GM13977 (cell line): Measurements from ENCODE around the gene TCF7.

Experiments
- DNase-seq: peaks from one replicate; pipeline ENCODE4 v3.0.0; 2012; ENCODE audit warnings: low spot score
- CTCF ChIP-seq: IDR thresholded peaks from 2 replicates; pipeline ENCODE4 v1.5.1; 2012; ENCODE audit warnings: mild to moderate bottlenecking, control low read depth; ENCODE audit not compliant: insufficient read depth; ENCODE audit errors: extremely low read depth, missing control alignments
- in situ Hi-C: fragments of 300-500 bp; cut with MboI; formaldehyde crosslinking; loops from one replicate; pipeline ENCODE4 v1.12.0; 2022; ENCODE audit warnings: low sequenced_read_pairs, low pct_unique_long_range_greater_than_20kb, mixed read lengths, inconsistent platforms; ENCODE audit not compliant: unreplicated experiment

Gene TCF7

GRCh38 chr5:134130239-134130945 is 15.9 kb downstream of the TCF7 start:
- in situ Hi-C loops = no loop called here
- no peak for TF ChIP-seq CTCF
- DNase-seq = no peak

GRCh38 chr5:134131165-134131564 is 16.7 kb downstream of the TCF7 start:
- TF ChIP-seq CTCF = no peak
- in situ Hi-C loops = no loop called here
- no peak for DNase-seq

- in situ Hi-C loops = no loop called here
- no peak for TF ChIP-seq CTCF
Observed at GRCh38 chr5:134131578-134132350, 17.3 kb downstream of the TCF7 start.

DNA sequence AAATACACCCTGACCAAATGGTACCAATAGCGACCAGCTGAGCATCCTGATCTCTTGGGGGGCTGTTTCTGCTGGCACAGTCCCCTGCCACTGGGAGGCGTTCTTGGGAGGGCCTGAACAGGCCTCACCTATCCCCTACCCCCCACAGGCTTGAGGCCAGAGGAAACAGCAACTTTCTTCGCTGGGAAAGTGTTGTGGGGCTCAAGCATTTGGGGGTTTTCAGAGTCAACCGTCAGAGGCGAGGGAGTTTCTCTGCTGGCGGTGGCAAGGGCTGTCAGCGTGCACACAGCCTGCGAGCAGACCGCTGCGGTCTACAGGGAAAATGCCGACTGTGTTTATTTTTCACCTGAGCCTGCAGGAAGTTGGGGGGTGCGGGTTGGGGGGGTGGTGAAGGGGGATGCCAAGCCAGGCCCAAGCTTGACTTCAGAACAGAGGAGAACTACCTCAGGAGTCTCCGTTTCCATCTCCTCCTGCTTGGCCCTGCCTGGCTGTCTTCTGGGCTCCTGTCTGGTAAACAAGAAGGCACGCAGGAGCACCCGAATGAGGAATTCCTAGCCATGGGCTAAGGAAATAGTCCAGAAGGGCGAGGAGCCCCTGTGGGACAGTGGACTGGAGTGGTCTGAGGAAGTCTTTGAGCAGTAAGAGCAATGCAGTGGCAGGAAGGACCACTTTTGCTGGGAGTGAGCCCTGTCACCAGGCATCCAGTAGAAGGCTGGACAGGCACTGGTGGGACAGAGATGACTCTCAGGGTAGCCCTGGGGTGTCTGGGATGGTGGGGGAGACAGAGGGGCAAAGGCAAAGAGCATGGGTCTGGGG is 18.1 kb downstream of the TCF7 start:
- peak; percentile 74 for TF ChIP-seq CTCF
- DNase-seq = peak; percentile 72
- in situ Hi-C loops = no loop called here

More at GRCh38 chr5:134131578-134132350, 17.3 kb downstream of the TCF7 start:
- DNase-seq = no peak

DNA sequence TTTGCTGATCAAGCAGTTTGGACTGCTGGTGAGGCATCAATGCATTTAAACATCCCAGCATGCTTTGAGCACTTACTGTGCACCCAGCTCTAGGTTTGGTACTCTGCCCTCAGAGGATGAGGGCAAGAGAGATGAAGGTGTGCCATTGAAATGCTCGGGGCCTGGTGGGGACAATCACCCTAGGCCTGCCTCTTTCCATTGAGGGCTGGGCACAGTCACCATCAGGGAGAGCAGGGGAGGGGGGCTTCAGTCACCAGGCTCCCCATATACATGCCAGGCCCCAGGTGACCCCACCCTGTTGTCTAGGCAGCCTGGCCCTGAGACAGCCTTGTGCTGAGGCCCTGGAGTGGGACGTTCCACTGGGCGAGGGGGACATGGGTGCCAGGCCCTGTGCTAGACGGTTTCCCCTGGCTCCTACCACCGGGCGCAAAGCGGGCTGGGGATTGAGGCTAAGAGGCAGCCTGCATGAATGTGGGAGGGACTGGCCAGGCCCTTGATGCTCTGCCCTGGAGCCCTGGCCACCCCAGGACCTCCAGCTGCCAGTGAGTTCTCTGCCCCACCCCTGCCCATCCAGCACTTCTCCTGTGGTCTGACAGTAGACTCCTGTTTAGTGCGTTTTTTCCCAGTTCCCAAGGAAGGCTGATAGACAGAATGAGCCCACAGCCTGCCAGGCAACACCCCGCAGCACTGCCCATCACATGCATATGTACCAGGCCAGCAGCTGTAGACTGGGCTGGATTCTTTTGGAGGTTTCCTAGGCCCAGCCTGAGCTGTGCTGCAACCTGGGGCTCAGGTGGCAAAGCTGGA is 18.9 kb downstream of the TCF7 start:
- DNase-seq = no peak
- in situ Hi-C loops = no loop called here
- no peak for TF ChIP-seq CTCF

DNA sequence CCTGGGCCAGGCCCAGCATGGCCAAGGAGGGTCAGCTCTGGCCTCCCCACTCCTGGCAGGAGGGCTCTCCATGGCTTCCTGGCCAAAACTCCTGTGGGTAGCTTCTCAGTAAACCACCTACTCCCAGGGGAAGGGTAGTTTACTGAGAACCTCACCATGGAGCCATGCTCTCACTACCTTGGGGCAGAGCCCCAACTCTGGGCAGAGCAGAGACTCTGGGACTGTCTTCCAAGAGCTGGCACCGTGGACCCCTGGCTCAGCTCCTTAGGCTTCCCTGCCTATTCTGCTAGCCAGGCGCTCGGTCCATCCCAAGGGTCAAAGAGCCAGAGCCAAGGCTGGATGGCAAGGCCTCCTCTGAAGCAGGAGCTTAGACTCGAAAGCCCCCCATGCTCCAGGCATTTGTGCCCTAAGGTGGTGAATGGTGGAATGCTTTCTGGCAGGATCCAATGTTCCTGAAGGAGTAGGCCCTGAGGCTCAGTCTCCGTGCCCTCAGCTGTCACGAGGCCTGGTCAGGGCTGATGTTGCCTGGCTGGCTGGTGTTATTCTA is 19.6 kb downstream of the TCF7 start:
- in situ Hi-C loops = no loop called here
- DNase-seq = no peak
- TF ChIP-seq CTCF = no peak
